Pons (tissue), 1 donor: ENCODE data around the gene PDSS2.
"Not testable (repeated sequence)": the region's sequence is repeated elsewhere in the genome, so short reads cannot be mapped to it uniquely, and the experiment has no call there.

Experiments
- DNase-seq: peaks from one replicate; pipeline ENCODE4 v3.0.0-alpha.2; 2016; ENCODE audit warnings: low spot score

PDSS2 gene

DNA sequence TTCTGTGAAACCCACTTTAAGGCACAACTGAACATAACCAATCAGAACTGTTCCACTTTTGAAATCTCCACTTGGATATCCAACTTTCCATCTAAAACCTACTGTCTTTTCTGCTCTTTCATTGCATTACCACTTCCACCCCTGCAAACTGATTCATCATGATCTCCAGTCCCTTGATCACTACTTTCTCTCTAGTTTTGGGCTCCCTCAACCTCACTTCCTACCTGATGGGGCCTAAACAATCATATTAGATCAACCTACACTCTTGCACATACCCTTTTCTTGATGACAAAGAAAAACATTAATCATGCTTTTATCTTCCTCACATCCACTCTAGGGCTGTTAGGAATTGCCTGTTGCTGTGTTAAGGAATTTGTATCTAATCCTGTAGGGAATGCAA, 137.6 kb downstream of the PDSS2 start:
- no peak for DNase-seq

DNA sequence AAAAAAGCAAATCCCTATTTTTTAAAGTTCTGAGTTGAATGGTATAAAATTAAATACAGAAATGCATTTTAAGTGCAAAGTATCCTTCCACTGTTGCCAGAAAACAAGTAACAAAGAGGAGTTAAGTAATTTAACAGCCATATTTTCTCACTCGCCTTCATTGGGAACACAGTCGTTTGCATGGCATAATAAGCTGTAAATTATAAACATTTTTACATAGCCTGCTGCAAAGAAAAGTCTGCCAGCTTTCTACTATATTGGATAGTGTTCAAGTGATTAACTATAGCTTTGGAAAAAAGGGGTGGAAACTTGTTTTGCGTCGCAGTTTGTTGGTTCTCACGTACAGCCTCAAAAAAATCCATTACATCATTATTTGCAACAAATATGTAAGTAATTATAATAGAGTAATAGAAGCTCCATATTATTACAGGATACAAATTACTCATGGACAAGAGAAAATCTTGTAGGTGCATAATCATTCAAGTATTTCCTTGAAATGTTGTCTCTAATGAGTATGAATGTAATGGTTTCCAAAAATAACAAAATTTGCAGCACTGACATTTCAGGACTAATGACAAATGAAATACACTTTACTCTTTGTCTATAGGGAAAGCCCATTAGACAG, 139.3 kb downstream of the PDSS2 start:
- no peak for DNase-seq

GRCh38 chr6:107318100-107318736, 141.1 kb downstream of the PDSS2 start:
- DNase-seq, result peak; percentile 75

- DNase-seq, result no peak
Observed at GRCh38 chr6:107315114-107315513, 144.2 kb downstream of the PDSS2 start.

DNA sequence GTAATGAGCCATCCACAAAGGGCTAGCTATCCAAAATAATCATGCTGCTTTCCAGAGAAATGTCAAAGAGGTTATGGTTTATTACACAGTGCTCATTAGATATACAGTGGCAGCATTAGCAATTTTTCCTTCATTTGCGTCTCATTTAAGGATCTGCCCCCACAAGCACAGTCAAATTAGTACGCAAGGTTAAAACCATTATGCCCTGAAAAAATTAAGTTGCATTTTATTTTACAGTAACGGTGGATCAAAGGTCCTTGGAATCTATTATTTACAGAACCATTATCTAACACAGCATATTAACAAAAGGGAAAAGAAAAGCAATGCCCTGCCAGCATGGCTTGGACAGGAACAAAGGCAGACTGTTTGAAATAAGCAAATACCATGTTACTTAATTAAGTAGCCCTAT, 144.8 kb downstream of the PDSS2 start:
- DNase-seq, result peak; percentile 37

DNA sequence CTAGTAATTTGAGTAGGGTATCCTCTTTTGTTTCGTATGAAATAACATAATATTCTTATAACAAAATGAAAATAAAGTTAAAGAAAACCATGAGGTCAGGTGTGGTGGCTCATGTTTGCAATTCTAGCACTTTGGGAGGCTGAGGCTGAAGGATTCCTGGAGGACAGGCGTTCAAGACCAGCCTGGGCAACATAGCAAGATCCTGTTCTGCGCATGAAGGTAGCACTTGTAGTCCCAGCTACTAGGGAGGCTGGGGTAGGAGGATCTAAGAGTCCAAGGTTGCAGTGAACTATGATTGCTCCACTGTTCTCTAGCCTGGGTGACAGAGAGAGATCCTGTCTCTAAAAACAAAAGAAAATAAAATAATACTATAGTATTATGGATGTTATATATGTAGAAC, 145.6 kb downstream of the PDSS2 start:
- DNase-seq, result no peak

DNA sequence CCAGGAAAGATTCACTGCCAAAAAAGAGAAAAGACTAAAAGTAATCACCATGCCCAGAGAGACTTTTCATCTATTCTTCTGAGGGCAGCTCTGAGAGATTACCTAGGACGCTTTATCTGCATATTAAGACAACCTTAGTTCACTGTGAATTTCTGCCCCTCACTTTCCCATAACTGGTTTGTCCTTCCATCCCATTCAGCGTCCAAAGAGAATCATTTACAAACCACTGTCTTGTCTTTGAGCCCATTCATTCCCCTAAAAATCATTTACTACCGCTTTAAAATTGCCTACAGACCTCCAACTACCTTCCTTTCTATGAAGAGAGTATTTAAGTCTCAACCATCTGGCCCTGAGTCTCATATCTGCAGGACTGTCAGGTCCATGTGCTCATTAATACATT, 149.0 kb downstream of the PDSS2 start:
- no peak for DNase-seq

DNA sequence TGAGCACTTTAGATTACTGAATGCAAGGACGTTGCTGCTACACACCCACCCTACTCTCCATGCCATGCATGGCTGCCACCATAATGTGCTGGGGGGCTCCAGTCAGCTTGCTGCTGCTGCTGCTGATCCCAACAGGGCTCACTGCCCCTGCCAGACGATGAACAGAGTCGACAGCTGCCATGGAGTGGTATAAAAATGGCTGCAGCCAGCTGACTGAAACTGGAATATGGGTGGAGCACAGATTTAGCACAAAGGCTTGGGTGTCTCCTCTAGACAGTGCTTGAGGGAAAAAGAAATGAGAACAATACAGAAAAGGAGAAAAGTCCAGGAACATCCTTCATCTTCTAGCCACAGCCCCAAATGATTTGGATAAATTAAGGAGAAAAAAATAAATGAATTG, 150.7 kb downstream of the PDSS2 start:
- DNase-seq, result no peak

- not testable (repeated sequence) for DNase-seq
Observed at GRCh38 chr6:107305994-107306393, 153.4 kb downstream of the PDSS2 start.

DNA sequence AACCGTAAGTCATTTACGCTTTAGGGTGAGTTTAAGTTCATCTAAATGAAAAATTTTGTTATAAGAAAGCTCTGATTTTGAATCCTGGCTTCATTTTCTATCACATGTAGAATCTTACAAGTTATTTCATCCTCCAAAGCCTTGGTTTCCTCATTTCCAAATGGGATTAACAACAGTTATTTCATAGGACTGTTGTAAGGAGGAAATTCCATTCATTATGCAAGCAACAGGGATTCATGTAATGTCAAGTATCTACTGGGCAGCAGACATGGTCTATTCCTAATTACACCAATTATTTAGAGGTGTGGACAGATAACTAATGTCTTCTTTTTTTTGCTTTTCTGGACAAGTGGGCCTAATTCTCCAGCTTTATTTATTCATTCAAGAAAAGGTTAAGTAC, 154.0 kb downstream of the PDSS2 start:
- no peak for DNase-seq

- DNase-seq, result no peak
Observed at GRCh38 chr6:107304421-107305025, 154.8 kb downstream of the PDSS2 start.

- DNase-seq, result no peak
Observed at GRCh38 chr6:107293350-107293749, 166.0 kb downstream of the PDSS2 start.

DNA sequence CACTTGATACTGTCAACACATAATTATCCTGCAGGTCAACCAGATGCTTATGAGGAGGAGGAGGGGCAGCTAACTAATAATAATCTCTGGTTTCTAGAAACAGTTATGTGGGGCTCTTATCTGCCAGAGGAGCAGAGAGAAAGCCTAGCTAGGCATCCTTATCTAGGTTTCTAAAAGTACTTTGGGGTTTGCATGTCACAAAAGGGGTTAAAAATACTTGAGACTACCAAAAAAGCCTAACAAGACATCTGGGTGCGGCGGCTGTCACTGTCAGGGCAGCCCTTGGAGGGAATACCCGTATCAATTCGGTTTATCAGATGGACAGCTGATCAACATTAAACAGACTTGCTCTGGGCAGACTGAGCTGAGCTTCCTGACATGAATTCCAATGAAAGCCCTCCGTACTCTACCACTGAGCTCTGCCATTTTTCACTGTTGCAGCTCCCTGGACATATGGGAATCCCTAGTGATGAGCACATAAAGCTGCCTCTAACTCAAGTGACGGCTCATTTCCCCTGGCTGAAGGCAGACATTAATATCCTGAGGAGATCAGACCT, 166.6 kb downstream of the PDSS2 start:
- DNase-seq, result peak; percentile 37

DNA sequence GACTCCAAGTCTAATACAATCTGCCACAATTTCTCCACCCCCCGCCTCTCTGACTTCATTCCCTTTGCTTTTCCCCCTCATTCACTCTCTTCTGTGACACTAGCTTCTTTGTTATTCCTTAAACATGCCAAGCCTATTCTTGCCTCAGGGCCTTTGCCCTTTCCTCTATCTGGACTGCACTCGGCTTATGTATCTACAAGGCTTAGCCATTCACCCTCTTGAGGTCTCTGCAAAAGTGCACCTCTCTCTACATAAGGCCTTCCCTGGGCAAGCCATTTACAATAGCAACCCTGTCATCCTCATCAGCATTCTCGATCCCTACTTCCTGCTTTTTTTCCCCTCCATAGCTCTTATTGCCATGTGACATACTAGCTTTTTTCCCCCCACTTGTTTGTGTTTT, 168.9 kb downstream of the PDSS2 start:
- DNase-seq, result peak; percentile 39

- not testable (repeated sequence) for DNase-seq
Observed at GRCh38 chr6:107289258-107289657, 170.1 kb downstream of the PDSS2 start.

GRCh38 chr6:107285683-107286082, 173.7 kb downstream of the PDSS2 start:
- DNase-seq, result not testable (repeated sequence)

- no peak for DNase-seq
Observed at GRCh38 chr6:107284805-107285204, 174.6 kb downstream of the PDSS2 start.

DNA sequence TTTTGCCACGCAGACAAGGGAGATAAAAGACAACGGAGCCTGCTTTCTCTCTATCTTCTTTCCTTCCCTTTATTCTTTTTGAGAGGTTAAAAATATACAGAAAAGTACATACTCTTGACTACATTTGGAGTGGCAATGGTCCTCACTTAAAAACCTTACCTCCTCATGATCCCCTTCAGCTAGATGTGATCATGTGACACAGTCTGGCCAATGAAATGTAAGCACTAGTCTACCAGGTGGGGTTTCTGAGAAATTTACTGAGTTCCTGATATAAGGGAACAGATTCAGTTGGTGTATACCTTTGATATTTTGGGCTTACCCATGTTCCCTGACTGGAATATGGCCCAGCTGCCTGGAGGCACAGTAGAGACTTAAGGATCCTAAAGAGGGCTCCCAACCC, 178.6 kb downstream of the PDSS2 start:
- DNase-seq, result no peak

GRCh38 chr6:107280001-107280400, 179.4 kb downstream of the PDSS2 start:
- DNase-seq, result not testable (repeated sequence)

- no peak for DNase-seq
Observed at GRCh38 chr6:107275330-107275865, 184.0 kb downstream of the PDSS2 start.

DNA sequence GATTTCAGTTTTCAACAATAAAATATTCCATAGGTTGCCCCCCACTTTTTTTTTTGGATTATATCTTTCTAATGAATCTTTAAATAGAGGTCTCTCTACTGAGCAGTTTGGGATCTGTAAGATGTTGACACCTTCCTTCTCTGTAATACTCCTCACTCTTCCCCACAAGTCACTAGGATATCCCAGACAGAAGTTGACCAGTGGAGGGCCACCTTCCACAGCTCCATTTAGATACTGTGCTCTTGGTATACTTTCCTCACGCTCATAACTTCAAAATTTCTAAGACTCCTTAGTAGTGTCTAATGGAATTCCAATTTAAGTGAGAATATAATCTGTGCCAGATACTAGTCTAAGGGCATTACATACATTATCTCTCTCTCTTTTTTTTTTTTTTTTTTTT, 185.1 kb downstream of the PDSS2 start:
- DNase-seq, result no peak

DNA sequence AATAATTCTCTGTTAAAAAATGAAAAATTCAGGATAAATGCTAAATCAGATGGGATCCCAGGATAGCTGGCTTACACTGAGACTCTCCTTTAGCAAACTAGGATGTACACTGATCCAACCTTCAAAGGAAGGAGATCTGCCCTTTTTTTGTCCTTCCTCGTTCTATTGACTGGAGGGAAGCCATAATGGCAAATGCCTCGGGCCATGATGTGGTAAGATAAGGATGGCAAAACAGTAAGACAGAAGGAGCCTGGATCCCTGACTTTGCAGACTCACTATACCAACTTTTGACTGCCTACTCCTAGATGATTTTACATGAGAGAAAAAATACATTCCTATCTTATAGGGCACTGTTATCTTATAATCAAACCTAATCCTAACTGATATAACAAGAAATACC, 187.1 kb downstream of the PDSS2 start:
- DNase-seq, result no peak

DNA sequence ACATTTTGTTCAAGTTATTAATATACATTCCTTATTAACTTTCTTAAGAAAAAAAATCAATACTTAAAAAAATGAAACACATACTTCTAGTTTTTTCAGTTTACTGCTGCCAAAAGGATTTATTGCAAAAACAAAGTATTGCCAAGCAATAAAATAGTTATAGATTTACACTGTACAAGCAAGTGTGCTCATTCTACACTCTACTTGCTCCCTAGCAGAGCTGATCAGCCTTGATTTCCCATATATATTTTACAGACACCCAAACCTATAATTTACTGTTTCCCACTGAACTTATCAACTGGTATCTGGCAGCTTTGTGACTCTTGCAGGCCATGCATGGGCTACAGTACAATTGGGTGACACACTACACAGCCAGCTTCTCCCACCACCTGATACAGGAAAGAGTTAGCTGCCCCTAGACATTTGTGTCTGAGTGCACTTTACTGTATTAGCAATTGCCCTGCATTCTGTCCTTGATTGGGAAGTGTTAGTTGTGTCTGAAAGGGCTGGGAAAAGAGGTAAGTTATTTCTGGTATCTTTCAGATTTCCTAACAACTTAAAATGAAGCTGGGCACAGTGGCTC, 188.1 kb downstream of the PDSS2 start:
- DNase-seq, result no peak
